ENCODE measurements around the gene ADCY6. TPM values are rescaled to one million over a fixed set of nuclear protein-coding genes. Genes with fewer than 3 reads are reported as not detected.

The ADCY6 gene
- polyA plus RNA-seq, 3 donors, result 0.03 to 0.29 TPM; not detected in 1

DNA sequence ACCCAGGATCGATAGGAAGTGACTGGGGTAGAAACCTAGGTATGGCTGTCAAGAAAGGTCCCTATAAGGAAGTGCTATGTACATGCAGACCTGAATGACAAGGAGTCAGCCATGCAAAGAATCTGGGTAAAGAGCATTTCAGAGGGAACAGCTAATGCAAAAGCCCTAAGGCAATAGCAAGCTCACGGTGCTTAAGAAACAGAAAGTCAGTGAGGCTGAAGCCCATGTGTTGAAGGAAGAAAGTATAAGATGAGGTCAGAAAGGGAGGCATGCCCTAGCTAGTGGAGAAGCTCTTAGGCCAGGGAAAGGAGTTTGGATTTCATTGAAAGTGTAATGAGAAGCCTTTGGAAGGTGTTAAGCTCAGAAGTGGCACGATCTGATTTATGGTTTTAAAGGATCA lies 6.0 kb upstream of the ADCY6 start:
- no peak overlapping the region for H3K9ac ChIP-seq (ENCODE audit: insufficient read depth, low read length, poor library complexity, severe bottlenecking)
- H3K4me3 Mint-ChIP-seq, result no peak overlapping the region
- H3K4me1 ChIP-seq (ENCODE audit: control insufficient read depth in 1 of 2, insufficient read depth in 2 of 2, low read length in 2 of 2), result peaks cover 7 to 8% of the 10 kb centered on the region in 2 donors
- intact Hi-C loops (cut with micrococcal nuclease), result loop anchor here (1.0 to 5.0 kb wide), 2 partner anchors 42 to 43 kb away; no protein-coding TSS in a partner anchor
- no peaks in the 10 kb centered on the region for H3K36me3 Mint-ChIP-seq
- no peak overlapping the region for H3K27ac Mint-ChIP-seq
- peaks cover 8% of the 10 kb centered on the region for H3K4me1 Mint-ChIP-seq
- H2AFZ ChIP-seq (ENCODE audit: insufficient read depth, low read depth, low read length, poor library complexity, severe bottlenecking), result no peak overlapping the region
- H3K36me3 ChIP-seq (replicated peaks in 1 of 2; ENCODE audit: control insufficient read depth in 1 of 2, insufficient read depth in 2 of 2, low read length in 2 of 2), result no peaks in the 10 kb centered on the region
- peaks cover 9 to 17% (median 13%) of the 10 kb centered on the region in 3 donors for H3K27me3 Mint-ChIP-seq (ENCODE audit: low read depth in 3 of 3)
- TF ChIP-seq CTCF (IDR thresholded peaks at IDR 0.05), result no peak
- DNase-seq, result no peak
- H3K9me3 Mint-ChIP-seq, result peaks cover 0 to 4% (median 0%) of the 10 kb centered on the region in 7 donors
- H4K20me1 ChIP-seq (ENCODE audit: insufficient read depth, low read length), result no peaks in the 10 kb centered on the region
- 98% methylated on average over 3 of the region's 3 CpGs for WGBS (ENCODE audit: insufficient coverage)
- H3K9me3 ChIP-seq (replicated peaks in 1 of 2; ENCODE audit: control insufficient read depth in 1 of 2, insufficient read depth in 1 of 2, low read length in 2 of 2), result no peaks in the 10 kb centered on the region
- no peak overlapping the region for H3K4me2 ChIP-seq (replicated peaks; ENCODE audit: extremely low read depth, low read length, poor library complexity, severe bottlenecking)
- no peak overlapping the region for H3K27ac ChIP-seq (ENCODE audit: low read depth in 1 of 2, low read length in 2 of 2)
- H3K79me2 ChIP-seq (ENCODE audit: insufficient read depth, low read length), result no peaks in the 10 kb centered on the region
- H3K27me3 ChIP-seq (ENCODE audit: control insufficient read depth in 2 of 2, insufficient read depth in 2 of 2, low read length in 2 of 2), result peaks cover 4 to 6% of the 10 kb centered on the region in 2 donors
- no peak overlapping the region for H3K4me3 ChIP-seq (replicated peaks in 1 of 3; ENCODE audit: low read depth in 2 of 3, low read length in 3 of 3)

DNA sequence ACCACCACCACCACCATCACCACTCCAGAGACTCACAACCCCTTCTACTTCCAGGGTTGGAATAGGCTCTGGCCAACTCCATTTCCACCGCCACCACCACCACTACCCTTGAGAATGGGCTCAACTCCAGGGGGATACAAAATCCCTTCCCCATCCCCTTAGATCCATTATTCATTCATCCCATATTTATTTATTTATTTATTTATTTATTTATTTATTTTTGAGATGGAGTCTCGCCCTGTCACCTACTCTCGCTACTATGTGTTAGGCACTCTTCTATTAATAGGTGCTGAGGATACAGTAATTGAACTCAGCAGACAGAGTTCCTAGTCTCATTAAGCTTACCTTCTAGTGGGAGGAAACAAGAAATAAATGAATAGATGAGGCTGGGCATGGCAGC lies 4.8 kb upstream of the ADCY6 start:
- H3K27me3 Mint-ChIP-seq (ENCODE audit: low read depth in 3 of 3), result peaks cover 16 to 27% (median 24%) of the 10 kb centered on the region in 3 donors

More for the DNA sequence above, 4.8 kb upstream of the ADCY6 start:
- peaks cover 12 to 14% of the 10 kb centered on the region in 2 donors for H3K4me1 ChIP-seq (ENCODE audit: control insufficient read depth in 1 of 2, insufficient read depth in 2 of 2, low read length in 2 of 2)
- peaks cover 0 to 5% (median 0%) of the 10 kb centered on the region in 7 donors for H3K9me3 Mint-ChIP-seq
- H3K36me3 Mint-ChIP-seq, result peaks cover 0 to under 1% of the 10 kb centered on the region in 2 donors
- H2AFZ ChIP-seq (ENCODE audit: insufficient read depth, low read depth, low read length, poor library complexity, severe bottlenecking), result no peak overlapping the region
- H3K27ac Mint-ChIP-seq, result no peak overlapping the region
- TF ChIP-seq CTCF (IDR thresholded peaks at IDR 0.05), result no peak
- no CpG with 5 or more reads among the region's 3 CpGs for WGBS (ENCODE audit: insufficient coverage)
- H4K20me1 ChIP-seq (ENCODE audit: insufficient read depth, low read length), result no peaks in the 10 kb centered on the region
- no peak overlapping the region for H3K4me3 Mint-ChIP-seq
- no peak overlapping the region for H3K9ac ChIP-seq (ENCODE audit: insufficient read depth, low read length, poor library complexity, severe bottlenecking)
- peaks cover 11 to 16% of the 10 kb centered on the region in 2 donors for H3K27me3 ChIP-seq (ENCODE audit: control insufficient read depth in 2 of 2, insufficient read depth in 2 of 2, low read length in 2 of 2)
- no peak overlapping the region for H3K27ac ChIP-seq (ENCODE audit: low read depth in 1 of 2, low read length in 2 of 2)
- DNase-seq, result no peak
- H3K4me2 ChIP-seq (replicated peaks; ENCODE audit: extremely low read depth, low read length, poor library complexity, severe bottlenecking), result no peak overlapping the region
- H3K36me3 ChIP-seq (replicated peaks in 1 of 2; ENCODE audit: control insufficient read depth in 1 of 2, insufficient read depth in 2 of 2, low read length in 2 of 2), result no peaks in the 10 kb centered on the region
- intact Hi-C loops (cut with micrococcal nuclease), result no loop called here
- H3K79me2 ChIP-seq (ENCODE audit: insufficient read depth, low read length), result no peaks in the 10 kb centered on the region
- H3K4me1 Mint-ChIP-seq, result peaks cover 11% of the 10 kb centered on the region
- H3K4me3 ChIP-seq (replicated peaks in 1 of 3; ENCODE audit: low read depth in 2 of 3, low read length in 3 of 3), result no peak overlapping the region
- H3K9me3 ChIP-seq (replicated peaks in 1 of 2; ENCODE audit: control insufficient read depth in 1 of 2, insufficient read depth in 1 of 2, low read length in 2 of 2), result no peaks in the 10 kb centered on the region

Data from CD14-positive monocyte (primary cell).